Coronary artery (tissue), 2 donors: Measurements from ENCODE around the gene SLC35A2.

Source experiments
- DNase-seq: peaks from one replicate; pipeline ENCODE4 v3.0.0-alpha.2; 2017; ENCODE audit warnings: low spot score
- H3K27ac ChIP-seq, 2 donors: fragments of 200-600 bp; sonication (generic); one replicate each; pipeline ENCODE4 v1.5.1; 2016 to 2019
- H3K4me3 ChIP-seq: fragments of 200-600 bp; sonication (generic); 2 replicates; pipeline ENCODE4 v1.5.1; 2016; ENCODE audit warnings: mild to moderate bottlenecking, moderate library complexity
- TF ChIP-seq, protein P1 (sequence below): fragments of 200-600 bp; sonication (generic); IDR thresholded peaks from one replicate; pipeline ENCODE4 v1.5.1; 2019; ENCODE audit warnings: antibody characterized with exemption

The SLC35A2 gene

DNA sequence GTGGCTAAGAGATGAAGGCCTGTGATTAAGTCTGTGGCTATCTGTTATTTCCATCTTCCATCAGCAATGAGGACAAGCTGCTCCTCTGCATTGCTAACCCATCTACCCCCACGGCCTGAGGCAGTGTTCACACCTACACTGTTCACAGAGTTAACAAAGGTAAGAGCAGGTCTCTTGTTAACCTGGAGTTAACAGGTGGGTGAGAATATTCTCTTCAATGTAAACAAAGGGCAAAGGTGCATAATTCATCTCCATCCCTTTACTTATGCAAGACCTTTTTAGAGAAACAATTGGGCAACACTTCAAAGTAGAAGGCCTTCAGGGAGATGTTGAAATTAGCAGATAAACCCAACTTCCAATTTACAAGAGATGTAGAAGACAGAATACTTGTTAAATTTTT is 2.8 kb downstream of the SLC35A2 start:
- TF ChIP-seq, protein P1, sequence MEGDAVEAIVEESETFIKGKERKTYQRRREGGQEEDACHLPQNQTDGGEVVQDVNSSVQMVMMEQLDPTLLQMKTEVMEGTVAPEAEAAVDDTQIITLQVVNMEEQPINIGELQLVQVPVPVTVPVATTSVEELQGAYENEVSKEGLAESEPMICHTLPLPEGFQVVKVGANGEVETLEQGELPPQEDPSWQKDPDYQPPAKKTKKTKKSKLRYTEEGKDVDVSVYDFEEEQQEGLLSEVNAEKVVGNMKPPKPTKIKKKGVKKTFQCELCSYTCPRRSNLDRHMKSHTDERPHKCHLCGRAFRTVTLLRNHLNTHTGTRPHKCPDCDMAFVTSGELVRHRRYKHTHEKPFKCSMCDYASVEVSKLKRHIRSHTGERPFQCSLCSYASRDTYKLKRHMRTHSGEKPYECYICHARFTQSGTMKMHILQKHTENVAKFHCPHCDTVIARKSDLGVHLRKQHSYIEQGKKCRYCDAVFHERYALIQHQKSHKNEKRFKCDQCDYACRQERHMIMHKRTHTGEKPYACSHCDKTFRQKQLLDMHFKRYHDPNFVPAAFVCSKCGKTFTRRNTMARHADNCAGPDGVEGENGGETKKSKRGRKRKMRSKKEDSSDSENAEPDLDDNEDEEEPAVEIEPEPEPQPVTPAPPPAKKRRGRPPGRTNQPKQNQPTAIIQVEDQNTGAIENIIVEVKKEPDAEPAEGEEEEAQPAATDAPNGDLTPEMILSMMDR: no peak
- DNase-seq: no peak
- Histone ChIP-seq H3K4me3 (no peak overlapping the region), H3K27ac (no peak overlapping the region)

DNA sequence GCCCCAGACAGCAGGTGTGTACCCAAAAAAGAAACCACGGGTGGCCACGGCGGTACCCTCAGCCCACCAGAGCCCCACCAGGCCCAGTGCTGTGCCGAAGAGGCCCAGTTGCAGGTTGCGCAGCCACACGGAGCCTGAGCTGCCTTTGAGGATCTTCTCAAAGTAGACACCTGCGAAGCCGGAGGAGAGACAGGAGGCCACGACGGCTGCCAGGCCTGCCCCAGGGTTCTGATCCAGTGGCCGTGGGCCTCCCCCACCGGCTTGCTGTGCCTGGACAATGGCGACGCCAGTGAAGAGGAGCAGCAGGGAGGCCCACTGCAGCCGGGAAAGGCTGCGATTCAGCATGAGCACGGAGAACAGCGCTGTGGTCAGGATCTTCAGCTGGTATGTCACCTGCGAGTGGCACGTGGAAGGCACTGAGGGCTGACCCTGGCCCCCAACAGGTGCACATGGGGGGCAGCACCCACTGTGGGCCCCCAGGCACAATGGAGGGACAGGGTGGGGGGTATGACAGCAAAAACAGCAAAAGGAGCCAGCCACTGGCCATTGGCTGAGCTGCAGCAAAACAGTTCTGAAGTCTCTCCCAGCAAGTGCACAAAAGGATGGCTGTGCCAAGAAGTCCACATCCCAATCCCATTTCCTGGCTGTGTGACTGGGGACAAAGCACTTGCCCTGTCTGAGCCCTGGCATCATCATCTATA is 6.2 kb downstream of the SLC35A2 start:
- Histone ChIP-seq H3K27ac (no peak overlapping the region), H3K4me3 (no peak overlapping the region)
- TF ChIP-seq, protein P1: no peak
- peak; percentile 63 for DNase-seq

DNA sequence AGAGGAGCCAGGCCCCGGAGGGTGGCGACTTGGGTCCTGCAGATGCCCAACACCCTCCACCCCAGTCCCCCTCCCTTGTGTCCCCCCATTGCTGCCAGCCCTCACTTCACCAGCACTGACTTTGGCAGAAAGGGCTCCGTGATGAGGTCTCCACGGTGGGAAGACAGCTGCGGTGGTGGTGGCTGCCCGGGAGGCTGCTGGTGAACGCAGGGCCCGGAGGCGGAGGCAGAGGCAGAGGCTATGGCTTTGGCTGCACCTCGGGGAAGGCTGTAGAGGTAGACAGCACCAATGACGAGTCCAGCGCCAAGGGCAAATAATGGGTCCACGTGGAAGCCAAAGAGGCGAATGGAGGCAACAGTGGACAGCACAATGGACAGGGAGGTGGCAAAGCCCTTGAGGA is 6.8 kb downstream of the SLC35A2 start:
- H3K4me3 ChIP-seq: no peak overlapping the region
- no peak overlapping the region for H3K27ac ChIP-seq
- TF ChIP-seq, protein P1: no peak
- peak; percentile 54 for DNase-seq

DNA sequence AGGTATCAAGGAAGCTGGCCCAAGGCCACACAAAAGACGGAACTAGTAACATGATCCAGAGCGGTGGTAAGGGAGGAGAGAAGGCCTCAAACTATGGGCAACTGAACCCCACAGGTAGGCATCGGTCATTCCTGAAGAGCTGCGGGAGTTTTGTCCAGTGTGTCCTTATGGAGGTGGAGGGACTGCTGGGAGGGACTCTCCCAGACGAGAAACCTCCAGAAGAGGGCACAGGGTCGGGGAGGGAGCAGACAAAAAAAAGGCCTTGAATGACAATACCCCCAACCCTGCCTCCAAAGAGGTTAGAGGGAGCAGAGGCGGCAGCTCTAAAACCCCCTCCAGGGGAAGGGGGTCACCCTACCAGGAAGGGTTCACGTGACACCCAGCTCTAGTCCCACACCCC is 7.3 kb downstream of the SLC35A2 start:
- peak; percentile 69 for DNase-seq
- Histone ChIP-seq H3K27ac (no peak overlapping the region), H3K4me3 (no peak overlapping the region)
- TF ChIP-seq, protein P1: no peak

DNA sequence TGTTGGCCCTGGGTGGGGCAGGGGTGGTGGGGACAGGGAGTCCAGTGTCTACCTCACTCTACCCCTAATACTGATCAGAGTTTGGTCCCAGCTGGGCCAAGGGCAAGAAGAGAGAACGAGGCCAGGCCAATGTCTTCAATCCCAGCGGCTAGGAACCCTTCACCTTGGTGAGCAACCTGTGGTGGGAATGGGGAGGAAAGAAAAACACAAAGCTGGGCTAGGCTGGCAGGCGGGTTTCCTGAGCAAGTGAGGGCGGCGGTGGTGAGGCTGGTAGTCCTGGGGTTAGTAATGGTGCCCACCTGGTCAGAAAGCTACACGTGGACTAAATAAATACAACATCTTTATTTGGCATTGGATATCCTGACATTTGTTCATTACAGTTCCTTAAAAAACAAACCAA is 8.2 kb downstream of the SLC35A2 start:
- no peak overlapping the region for H3K4me3 ChIP-seq
- TF ChIP-seq, protein P1: no peak
- DNase-seq: no peak

DNA sequence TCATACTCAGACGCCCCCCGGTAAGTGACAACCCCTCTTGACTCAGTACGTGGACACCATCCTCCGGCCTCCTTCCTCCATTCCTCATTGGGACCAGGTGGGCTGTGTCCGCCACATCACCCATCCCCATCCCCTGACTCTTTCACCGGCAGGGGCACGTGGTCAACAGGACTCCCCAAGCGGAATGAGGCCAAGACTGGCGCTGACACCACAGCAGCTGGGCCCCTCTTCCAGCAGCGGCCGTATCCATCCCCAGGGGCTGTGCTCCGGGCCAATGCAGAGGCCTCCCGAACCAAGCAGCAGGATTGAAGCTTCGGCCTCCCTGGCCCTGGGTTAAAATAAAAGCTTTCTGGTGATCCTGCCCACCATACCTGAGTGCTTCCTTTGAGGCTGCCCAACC is 8.7 kb downstream of the SLC35A2 start:
- Histone ChIP-seq H3K27ac (no peak overlapping the region), H3K4me3 (no peak overlapping the region)
- DNase-seq: peak; percentile 55
- TF ChIP-seq, protein P1: no peak

More for the DNA sequence above, 8.2 kb downstream of the SLC35A2 start:
- H3K27ac ChIP-seq: no peak overlapping the region

DNA sequence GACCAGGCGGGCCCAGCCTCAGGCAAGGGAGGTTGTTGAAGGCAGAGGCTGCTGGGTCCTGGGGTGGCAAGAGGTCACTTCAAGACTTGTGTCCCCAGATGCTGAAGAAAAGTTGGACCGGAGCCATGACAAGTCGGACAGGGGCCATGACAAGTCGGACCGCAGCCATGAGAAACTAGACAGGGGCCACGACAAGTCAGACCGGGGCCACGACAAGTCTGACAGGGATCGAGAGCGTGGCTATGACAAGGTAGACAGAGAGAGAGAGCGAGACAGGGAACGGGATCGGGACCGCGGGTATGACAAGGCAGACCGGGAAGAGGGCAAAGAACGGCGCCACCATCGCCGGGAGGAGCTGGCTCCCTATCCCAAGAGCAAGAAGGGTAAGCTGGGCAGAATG is 9.3 kb downstream of the SLC35A2 start:
- Histone ChIP-seq H3K4me3 (no peak overlapping the region), H3K27ac (no peak overlapping the region)
- TF ChIP-seq, protein P1: no peak
- peak; percentile 43 for DNase-seq
